DND-41 (cell line): ENCODE data around the gene LLGL2.

Source experiments
- EZH2 ChIP-seq: IDR thresholded peaks from 3 replicates; pipeline ENCODE4 v1.6.1; 2012; ENCODE audit warnings: borderline replicate concordance, low read depth, mild to moderate bottlenecking, moderate library complexity, low read length, inconsistent platforms; ENCODE audit not compliant: severe bottlenecking
- TF ChIP-seq, protein P1 (sequence below): IDR thresholded peaks from 2 replicates; pipeline ENCODE4 v1.5.1; 2012; ENCODE audit warnings: borderline replicate concordance, low read length, moderate library complexity, mild to moderate bottlenecking; ENCODE audit not compliant: poor library complexity, severe bottlenecking; ENCODE audit errors: extremely low read depth

GRCh38 chr17:75539967-75540729 lies 14.7 kb downstream of the LLGL2 start:
- TF ChIP-seq EZH2: no peak
- TF ChIP-seq, protein P1, sequence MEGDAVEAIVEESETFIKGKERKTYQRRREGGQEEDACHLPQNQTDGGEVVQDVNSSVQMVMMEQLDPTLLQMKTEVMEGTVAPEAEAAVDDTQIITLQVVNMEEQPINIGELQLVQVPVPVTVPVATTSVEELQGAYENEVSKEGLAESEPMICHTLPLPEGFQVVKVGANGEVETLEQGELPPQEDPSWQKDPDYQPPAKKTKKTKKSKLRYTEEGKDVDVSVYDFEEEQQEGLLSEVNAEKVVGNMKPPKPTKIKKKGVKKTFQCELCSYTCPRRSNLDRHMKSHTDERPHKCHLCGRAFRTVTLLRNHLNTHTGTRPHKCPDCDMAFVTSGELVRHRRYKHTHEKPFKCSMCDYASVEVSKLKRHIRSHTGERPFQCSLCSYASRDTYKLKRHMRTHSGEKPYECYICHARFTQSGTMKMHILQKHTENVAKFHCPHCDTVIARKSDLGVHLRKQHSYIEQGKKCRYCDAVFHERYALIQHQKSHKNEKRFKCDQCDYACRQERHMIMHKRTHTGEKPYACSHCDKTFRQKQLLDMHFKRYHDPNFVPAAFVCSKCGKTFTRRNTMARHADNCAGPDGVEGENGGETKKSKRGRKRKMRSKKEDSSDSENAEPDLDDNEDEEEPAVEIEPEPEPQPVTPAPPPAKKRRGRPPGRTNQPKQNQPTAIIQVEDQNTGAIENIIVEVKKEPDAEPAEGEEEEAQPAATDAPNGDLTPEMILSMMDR: no peak
